ENCODE data around the gene POLR1A. TPM values are rescaled to one million over a fixed set of nuclear protein-coding genes. Genes with fewer than 3 reads are reported as not detected.

The POLR1A gene
- total RNA-seq, 1 experiment from 2014 or later, result 47.4 TPM

DNA sequence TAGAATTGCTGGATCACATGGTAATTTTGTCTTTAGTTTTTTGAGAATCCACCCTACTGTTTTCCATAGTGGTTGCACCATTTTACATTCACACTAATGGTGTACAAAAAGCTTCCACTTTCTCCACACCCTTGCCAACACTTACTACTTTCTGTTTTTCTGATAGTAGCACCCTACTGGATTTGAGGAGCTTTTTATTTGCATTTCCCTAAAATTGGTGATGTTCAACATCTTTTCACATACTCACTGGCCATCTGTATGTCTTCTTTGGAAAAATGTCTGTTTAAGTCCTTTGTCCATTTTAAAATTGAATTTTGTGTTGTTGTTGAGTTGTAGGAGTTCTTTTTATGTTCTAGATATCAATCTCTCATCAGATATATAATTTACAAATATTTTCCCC lies 3.5 kb downstream of the POLR1A start:
- no peak for DNase-seq (ENCODE audit: low spot score)
- in situ Hi-C loops (cut with HindIII; ENCODE audit: low sequenced_read_pairs), result no loop called here

GRCh38 chr2:86097913-86098312 lies 7.8 kb downstream of the POLR1A start:
- in situ Hi-C loops (cut with HindIII; ENCODE audit: low sequenced_read_pairs), result no loop called here
- DNase-seq (ENCODE audit: low spot score), result no peak

DNA sequence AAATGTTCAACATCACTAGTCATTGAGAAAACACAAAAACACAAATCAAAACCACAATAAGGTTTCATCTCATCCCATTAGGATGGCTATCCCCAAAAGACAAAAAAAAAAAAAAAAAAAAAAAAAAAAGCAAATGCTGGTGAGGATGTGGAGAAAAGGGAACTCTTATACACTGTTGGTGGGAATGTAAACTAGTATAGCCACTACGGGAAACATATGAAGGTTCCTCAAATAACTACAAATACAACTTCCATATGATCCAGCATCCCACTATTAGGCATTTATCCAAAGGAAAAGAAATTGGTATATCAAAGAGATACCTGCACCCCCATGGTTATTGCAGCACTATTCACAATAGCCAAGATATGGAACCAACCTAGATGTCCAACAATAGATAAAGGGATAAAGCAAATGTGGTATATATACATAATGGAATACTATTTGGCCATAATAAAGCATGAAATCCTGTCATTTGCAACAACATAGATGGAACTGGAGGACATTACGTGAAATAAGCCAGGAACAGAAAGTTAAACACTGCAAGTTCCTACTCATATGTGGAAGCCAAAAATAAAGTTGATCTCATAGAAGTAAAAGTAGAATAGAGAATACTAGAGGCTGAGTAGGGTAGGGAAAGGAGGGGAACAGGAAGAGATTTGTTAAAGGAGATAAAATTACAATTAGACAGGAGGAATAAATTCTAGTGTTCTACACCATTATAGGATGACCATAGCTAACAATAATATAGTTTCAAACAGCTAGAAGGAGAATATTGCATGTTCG lies 8.4 kb downstream of the POLR1A start:
- DNase-seq (ENCODE audit: low spot score), result no peak
- in situ Hi-C loops (cut with HindIII; ENCODE audit: low sequenced_read_pairs), result no loop called here

GRCh38 chr2:86094229-86094628 lies 11.5 kb downstream of the POLR1A start:
- DNase-seq (ENCODE audit: low spot score), result no peak
- in situ Hi-C loops (cut with HindIII; ENCODE audit: low sequenced_read_pairs), result no loop called here

DNA sequence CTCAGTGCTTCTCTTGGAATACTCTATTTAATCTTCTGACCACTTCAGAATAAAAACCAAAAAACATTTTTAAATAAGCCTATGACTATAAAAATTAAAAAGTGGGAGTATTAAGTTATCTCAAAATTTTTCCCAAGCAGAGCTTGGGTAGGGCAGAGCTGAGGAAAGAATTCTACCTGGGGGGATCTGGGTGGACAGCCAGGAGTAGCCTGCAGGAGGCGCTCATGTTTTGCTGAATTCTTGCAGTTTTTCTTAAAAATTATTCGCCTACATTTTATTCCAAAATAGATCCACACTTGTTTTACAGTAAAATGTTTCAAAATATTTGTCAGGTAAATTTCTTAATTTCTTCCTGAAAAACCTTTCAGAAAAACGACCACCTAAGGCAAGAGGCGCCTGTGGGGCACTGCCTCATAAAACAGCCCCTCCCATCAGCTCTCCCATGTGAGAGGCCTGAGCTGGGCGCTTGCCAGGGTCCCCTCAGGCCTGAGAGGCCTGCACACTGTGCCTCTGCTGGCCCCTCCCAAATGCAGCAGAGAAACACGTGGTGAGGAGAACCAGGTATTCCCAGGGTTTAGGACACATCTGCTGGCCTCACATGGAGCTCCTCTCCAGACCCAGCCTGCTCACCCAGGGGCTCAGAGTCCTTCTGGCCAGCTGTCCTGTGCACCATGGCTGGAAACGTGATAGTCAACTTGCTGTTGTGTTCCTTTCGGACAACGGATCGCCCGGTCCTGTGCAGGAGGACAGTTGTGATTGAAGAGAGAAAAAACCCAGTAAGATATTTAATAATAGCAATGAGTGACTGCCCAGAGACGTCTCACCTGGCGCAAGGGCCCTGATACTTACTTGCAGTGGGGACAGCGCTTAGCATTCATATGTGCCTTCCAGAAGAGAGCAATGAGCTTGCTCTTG lies 17.5 kb downstream of the POLR1A start:
- DNase-seq (ENCODE audit: low spot score), result no peak
- in situ Hi-C loops (cut with HindIII; ENCODE audit: low sequenced_read_pairs), result no loop called here

DNA sequence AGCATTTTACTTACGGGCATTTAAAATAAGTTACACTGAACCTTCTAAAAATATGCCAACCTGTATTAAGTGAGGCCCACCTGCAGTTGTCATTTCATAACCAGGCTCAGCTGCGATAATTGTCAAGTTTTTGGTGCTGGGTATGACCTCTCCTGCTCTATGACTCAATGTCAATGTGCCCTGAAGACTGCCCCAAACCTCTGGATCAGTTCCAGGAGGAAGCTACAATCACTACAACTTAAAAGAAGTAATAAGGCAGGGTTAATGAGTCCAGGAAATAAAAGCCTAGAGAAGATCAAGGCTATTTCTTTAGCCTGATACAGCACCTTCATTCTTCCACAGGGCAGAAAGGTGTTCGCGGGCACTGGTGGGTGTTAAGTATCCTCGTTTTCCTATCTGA lies 22.9 kb downstream of the POLR1A start:
- in situ Hi-C loops (cut with HindIII; ENCODE audit: low sequenced_read_pairs), result no loop called here
- no peak for DNase-seq (ENCODE audit: low spot score)

GRCh38 chr2:86081724-86082123 lies 24.0 kb downstream of the POLR1A start:
- in situ Hi-C loops (cut with HindIII; ENCODE audit: low sequenced_read_pairs), result no loop called here
- no peak for DNase-seq (ENCODE audit: low spot score)

- in situ Hi-C loops (cut with HindIII; ENCODE audit: low sequenced_read_pairs), result no loop called here
- peak; percentile 65 for DNase-seq (ENCODE audit: low spot score)
These were observed 25.4 kb downstream of the POLR1A start for GRCh38 chr2:86079981-86080911.

DNA sequence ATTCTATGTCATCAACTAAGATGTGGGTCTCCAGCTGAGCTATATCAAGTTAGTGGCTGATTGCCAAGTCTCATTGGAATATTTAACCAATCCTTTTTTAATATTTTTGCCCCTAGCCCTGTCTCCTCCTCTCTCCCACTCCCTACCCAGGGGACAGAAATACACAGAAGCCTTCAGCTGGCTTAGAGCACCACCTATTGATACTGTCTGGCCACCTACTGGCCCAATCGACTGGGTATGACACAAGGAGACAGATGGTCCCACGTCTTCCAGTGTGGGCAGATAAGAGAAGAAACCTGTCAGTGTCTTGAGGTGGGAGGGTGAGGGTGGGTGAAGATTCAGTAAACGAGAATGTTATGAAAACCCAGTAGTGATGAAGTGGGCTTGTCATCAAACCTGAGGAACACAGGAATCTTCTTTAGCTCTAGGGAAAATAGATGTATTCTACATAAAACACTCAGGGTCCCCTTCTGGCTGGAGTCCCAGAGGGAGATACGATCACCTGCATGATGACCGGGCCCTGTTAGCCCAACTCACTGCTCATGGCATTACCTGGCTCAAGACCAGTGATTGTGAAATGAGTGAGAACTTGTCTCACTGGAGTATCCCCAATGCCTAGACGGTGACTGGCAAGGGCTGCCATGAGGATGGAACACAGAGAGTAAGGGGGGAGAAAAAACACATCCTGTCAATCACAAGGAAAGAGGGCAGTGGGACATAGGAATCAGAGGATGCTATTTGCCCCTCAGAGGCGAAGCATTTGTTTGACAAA lies 26.7 kb downstream of the POLR1A start:
- DNase-seq (ENCODE audit: low spot score), result peak; percentile 82
- in situ Hi-C loops (cut with HindIII; ENCODE audit: low sequenced_read_pairs), result no loop called here

DNA sequence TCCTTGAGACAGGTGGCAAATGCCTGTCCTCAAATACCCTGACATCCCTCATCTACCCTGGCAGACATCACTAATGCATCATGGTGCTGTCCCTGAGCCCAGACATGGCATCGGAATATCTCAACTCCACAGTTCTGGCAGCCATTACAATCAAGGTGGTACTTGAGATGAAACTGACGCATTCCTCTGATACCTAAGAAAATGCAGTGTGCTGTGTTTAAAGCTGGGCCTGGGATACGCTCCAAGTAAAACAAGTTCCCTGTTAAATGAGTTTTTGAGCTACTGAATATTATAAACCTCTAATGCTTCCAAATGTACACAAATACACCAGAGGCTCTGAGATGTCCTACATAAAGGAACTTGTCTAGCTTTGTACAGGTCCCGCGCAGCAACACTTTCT lies 29.8 kb downstream of the POLR1A start:
- in situ Hi-C loops (cut with HindIII; ENCODE audit: low sequenced_read_pairs), result no loop called here
- no peak for DNase-seq (ENCODE audit: low spot score)

DNA sequence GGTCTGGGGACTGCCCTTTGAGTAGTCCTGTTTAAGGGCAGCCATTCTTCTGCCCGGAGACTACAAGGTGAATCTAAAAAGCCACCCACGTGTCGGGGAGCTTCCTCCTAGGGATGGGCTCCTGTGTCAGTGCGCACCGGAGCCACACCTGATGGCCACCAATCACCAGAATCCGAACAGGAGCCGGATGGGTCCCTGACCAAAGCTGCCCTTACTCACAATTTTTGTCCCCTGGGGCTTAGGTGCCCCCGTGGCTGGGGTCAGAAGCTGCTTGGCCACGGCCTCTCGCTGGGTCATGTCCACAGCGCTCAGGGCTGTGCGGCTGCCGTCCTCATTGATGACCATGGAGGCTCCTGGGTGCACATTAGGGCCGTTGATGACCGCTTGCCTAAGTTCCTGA lies 30.9 kb downstream of the POLR1A start:
- no peak for DNase-seq (ENCODE audit: low spot score)
- in situ Hi-C loops (cut with HindIII; ENCODE audit: low sequenced_read_pairs), result no loop called here

GRCh38 chr2:86074256-86074655 lies 31.4 kb downstream of the POLR1A start:
- no peak for DNase-seq (ENCODE audit: low spot score)
- in situ Hi-C loops (cut with HindIII; ENCODE audit: low sequenced_read_pairs), result no loop called here

- in situ Hi-C loops (cut with HindIII; ENCODE audit: low sequenced_read_pairs), result no loop called here
- DNase-seq (ENCODE audit: low spot score), result no peak
These were observed 32.5 kb downstream of the POLR1A start for GRCh38 chr2:86073225-86073624.

DNA sequence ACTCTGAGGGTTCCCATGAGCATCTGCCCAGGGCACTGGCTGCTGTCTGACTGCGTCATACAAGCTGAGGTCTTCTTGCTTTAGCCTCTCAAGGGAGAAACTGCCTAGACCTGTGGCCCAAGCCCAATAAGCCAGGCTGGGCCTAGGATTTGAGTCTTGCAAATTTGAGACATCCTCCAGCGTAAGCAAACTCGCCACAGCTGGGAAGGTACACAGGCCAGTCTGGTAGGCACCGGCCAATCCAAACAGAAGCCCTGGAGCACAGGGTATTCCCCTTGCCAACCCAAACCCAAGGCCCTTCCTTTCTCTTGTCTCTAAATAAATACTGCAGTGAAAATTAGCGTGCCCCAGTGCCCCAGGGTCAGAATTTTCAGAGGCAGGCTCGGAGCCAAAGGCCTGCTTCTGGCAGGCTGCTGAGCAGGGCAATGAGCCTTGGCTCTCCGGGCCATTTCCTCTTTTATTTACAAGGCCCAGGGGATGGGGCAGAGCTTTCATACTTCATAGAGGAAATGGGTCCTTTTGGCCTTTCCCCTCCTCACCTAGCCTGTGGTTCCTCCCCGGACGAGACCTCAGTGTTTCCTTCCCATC lies 33.3 kb downstream of the POLR1A start:
- peak; percentile 25 for DNase-seq (ENCODE audit: low spot score)
- in situ Hi-C loops (cut with HindIII; ENCODE audit: low sequenced_read_pairs), result no loop called here

GRCh38 chr2:86070868-86071267 lies 34.8 kb downstream of the POLR1A start:
- no peak for DNase-seq (ENCODE audit: low spot score)
- in situ Hi-C loops (cut with HindIII; ENCODE audit: low sequenced_read_pairs), result no loop called here

DNA sequence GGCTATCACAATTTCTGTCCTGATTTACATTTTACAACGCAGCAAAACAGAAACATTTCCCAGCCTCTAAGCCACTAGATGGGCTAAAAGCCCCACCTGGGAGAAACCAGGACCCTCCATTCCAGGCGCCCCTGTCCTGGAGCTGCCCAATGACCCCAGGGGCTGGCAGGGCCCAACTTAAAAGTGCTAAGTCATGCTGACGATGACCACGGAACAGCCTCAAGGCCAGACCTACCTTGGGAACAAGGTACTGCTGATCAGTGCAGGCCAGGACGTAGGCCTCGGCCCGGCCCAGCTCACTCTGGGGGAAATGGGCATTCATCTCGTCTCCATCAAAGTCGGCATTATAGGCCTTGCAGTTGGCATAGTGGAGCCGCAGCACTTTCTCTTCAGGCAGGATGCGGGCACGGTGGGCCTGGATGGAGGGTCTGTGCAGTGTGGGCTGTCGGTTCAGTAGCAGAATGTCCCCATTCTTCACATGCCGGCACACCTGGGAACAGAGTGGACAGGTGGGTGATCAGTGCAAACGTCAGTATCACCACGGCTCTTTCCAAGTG lies 35.8 kb downstream of the POLR1A start:
- in situ Hi-C loops (cut with HindIII; ENCODE audit: low sequenced_read_pairs), result no loop called here
- no peak for DNase-seq (ENCODE audit: low spot score)

GRCh38 chr2:86069091-86069685 lies 36.5 kb downstream of the POLR1A start:
- in situ Hi-C loops (cut with HindIII; ENCODE audit: low sequenced_read_pairs), result no loop called here
- no peak for DNase-seq (ENCODE audit: low spot score)

GRCh38 chr2:86068648-86069047 lies 37.0 kb downstream of the POLR1A start:
- DNase-seq (ENCODE audit: low spot score), result no peak
- in situ Hi-C loops (cut with HindIII; ENCODE audit: low sequenced_read_pairs), result no loop called here
